Measurements from ENCODE around the gene ADM2.

DNA sequence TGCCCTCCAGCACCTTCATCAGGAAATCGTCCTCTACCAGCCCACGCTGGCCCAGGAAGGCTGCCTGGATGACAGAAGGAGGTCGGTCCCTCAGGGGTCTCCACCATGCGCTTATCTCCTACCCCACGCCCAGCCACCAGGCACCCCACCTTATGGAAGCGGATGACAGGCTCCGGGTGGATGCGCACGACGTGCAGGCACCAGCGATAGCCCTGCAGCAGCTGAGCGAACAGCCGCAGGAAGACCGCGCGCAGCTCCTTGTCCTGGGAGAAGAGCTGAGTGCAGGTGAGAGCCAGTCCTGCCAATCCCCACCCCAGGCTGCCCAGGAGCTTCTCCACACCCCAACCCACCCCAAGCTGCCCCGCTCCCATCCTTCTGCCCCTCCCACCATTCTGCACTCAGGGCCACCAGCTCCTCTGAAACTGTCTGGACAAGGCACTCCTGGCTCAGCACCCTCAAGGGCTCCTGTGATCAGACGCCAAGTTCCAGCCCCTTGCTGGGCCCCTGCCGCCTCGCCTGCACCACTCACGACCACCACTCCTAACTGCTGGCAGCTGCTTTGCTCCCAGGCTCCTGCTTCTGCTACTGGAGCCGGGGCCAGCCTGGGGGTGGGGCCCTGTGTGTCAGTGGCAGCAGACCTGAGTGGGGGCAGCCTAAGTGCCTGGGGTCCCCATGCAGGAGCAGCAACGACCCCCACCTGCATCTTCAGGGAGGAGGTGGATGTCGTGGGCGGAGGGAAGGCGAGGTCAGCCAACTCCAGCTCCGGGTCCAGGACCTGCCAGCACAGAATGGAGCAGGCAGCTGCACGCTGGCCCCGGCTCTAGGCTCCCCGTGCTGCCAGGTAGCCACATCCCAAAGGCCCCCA lies 16.0 kb upstream of the ADM2 start:
- TF ChIP-seq CTCF (IDR thresholded peaks at IDR 0.05), result no peak
- no peak for TF ChIP-seq POLR2A (IDR thresholded peaks at IDR 0.05)

Measured in vagina (tissue), 2 donors.